ENCODE results near the gene KERA. TPM values are rescaled to one million over a fixed set of nuclear protein-coding genes. Genes with fewer than 3 reads are reported as not detected.

KERA gene
- total RNA-seq, 2 experiments from 2014 or later: not detected

GRCh38 chr12:91059211-91059610 is 1.4 kb upstream of the KERA start:
- no peak for ATAC-seq
- Mint-ChIP-seq H3K4me1 (no peaks in the 10 kb centered on the region), H3K4me3 (no peak overlapping the region), H3K27me3 (no peaks in the 10 kb centered on the region), H3K9me3 (ENCODE audit: low read depth) (no peaks in the 10 kb centered on the region), H3K36me3 (no peaks in the 10 kb centered on the region), H3K27ac (no peak overlapping the region)
- no peak for DNase-seq
- CTCF ChIA-PET: no interaction called here

- no peaks in the 10 kb centered on the region for H3K9me3 Mint-ChIP-seq (ENCODE audit: low read depth)
- H3K27me3 Mint-ChIP-seq: no peaks in the 10 kb centered on the region
- H3K36me3 Mint-ChIP-seq: no peaks in the 10 kb centered on the region
- DNase-seq (no peak), ATAC-seq (no peak)
- H3K4me1 Mint-ChIP-seq: no peaks in the 10 kb centered on the region
- no peak overlapping the region for H3K27ac Mint-ChIP-seq
- CTCF ChIA-PET: no interaction called here
- no peak overlapping the region for H3K4me3 Mint-ChIP-seq
Measured at GRCh38 chr12:91058786-91059185, 962 bp upstream of the KERA start.

- H3K27ac Mint-ChIP-seq: no peak overlapping the region
- H3K36me3 Mint-ChIP-seq: no peaks in the 10 kb centered on the region
- H3K27me3 Mint-ChIP-seq: no peaks in the 10 kb centered on the region
- H3K9me3 Mint-ChIP-seq (ENCODE audit: low read depth): no peaks in the 10 kb centered on the region
- H3K4me3 Mint-ChIP-seq: no peak overlapping the region
- no peak for DNase-seq
- ATAC-seq: no peak
- CTCF ChIA-PET: no interaction called here
- H3K4me1 Mint-ChIP-seq: no peaks in the 10 kb centered on the region
Measured at GRCh38 chr12:91056488-91056887, 1.3 kb downstream of the KERA start.

GRCh38 chr12:91055976-91056375 is 1.8 kb downstream of the KERA start:
- H3K4me3 Mint-ChIP-seq: no peak overlapping the region
- no peak overlapping the region for H3K27ac Mint-ChIP-seq
- no peaks in the 10 kb centered on the region for H3K4me1 Mint-ChIP-seq
- CTCF ChIA-PET: no interaction called here
- ATAC-seq (no peak), DNase-seq (no peak)
- no peaks in the 10 kb centered on the region for H3K9me3 Mint-ChIP-seq (ENCODE audit: low read depth)
- no peaks in the 10 kb centered on the region for H3K27me3 Mint-ChIP-seq
- no peaks in the 10 kb centered on the region for H3K36me3 Mint-ChIP-seq

- ATAC-seq (no peak), DNase-seq (no peak)
- Mint-ChIP-seq H3K27ac (no peak overlapping the region), H3K27me3 (no peaks in the 10 kb centered on the region), H3K4me1 (no peaks in the 10 kb centered on the region), H3K4me3 (no peak overlapping the region), H3K36me3 (no peaks in the 10 kb centered on the region), H3K9me3 (ENCODE audit: low read depth) (no peaks in the 10 kb centered on the region)
- CTCF ChIA-PET: no interaction called here
Measured at GRCh38 chr12:91053951-91054715, 3.7 kb downstream of the KERA start.

GRCh38 chr12:91052026-91052425 is 5.8 kb downstream of the KERA start:
- DNase-seq: no peak
- Mint-ChIP-seq H3K4me1 (no peaks in the 10 kb centered on the region), H3K9me3 (ENCODE audit: low read depth) (no peaks in the 10 kb centered on the region), H3K27me3 (no peaks in the 10 kb centered on the region), H3K4me3 (no peak overlapping the region), H3K36me3 (no peaks in the 10 kb centered on the region), H3K27ac (no peak overlapping the region)
- no peak for ATAC-seq
- CTCF ChIA-PET: no interaction called here

GRCh38 chr12:91044586-91044985 is 13.2 kb downstream of the KERA start:
- Mint-ChIP-seq H3K36me3 (no peaks in the 10 kb centered on the region), H3K27ac (no peak overlapping the region), H3K4me1 (no peaks in the 10 kb centered on the region), H3K27me3 (peaks cover 4% of the 10 kb centered on the region), H3K9me3 (ENCODE audit: low read depth) (no peaks in the 10 kb centered on the region), H3K4me3 (no peak overlapping the region)
- no peak for DNase-seq
- CTCF ChIA-PET: no interaction called here
- no peak for ATAC-seq

GRCh38 chr12:91043408-91043807 is 14.4 kb downstream of the KERA start:
- no peaks in the 10 kb centered on the region for H3K9me3 Mint-ChIP-seq (ENCODE audit: low read depth)
- CTCF ChIA-PET: no interaction called here
- no peak overlapping the region for H3K27ac Mint-ChIP-seq
- ATAC-seq (no peak), DNase-seq (no peak)
- H3K27me3 Mint-ChIP-seq: peaks cover 4% of the 10 kb centered on the region
- H3K4me1 Mint-ChIP-seq: no peaks in the 10 kb centered on the region
- H3K36me3 Mint-ChIP-seq: no peaks in the 10 kb centered on the region
- no peak overlapping the region for H3K4me3 Mint-ChIP-seq

GRCh38 chr12:91040096-91040755 is 17.6 kb downstream of the KERA start:
- CTCF ChIA-PET: no interaction called here
- Mint-ChIP-seq H3K36me3 (no peaks in the 10 kb centered on the region), H3K27ac (no peak overlapping the region), H3K4me3 (no peak overlapping the region), H3K4me1 (no peaks in the 10 kb centered on the region), H3K9me3 (ENCODE audit: low read depth) (no peaks in the 10 kb centered on the region), H3K27me3 (peaks cover 4% of the 10 kb centered on the region)
- no peak for DNase-seq
- ATAC-seq: no peak

- peaks cover 4% of the 10 kb centered on the region for H3K27me3 Mint-ChIP-seq
Measured at GRCh38 chr12:91037276-91037675, 20.5 kb downstream of the KERA start.

GRCh38 chr12:91033251-91033650 is 24.6 kb downstream of the KERA start:
- no peaks in the 10 kb centered on the region for H3K9me3 Mint-ChIP-seq (ENCODE audit: low read depth)

More at GRCh38 chr12:91037276-91037675, 20.5 kb downstream of the KERA start:
- Mint-ChIP-seq H3K36me3 (no peaks in the 10 kb centered on the region), H3K9me3 (ENCODE audit: low read depth) (no peaks in the 10 kb centered on the region), H3K4me3 (no peak overlapping the region), H3K4me1 (peaks cover 2% of the 10 kb centered on the region), H3K27ac (no peak overlapping the region)
- CTCF ChIA-PET: no interaction called here
- ATAC-seq (no peak), DNase-seq (no peak)

GRCh38 chr12:91023326-91024004 is 34.4 kb downstream of the KERA start:
- ATAC-seq: no peak
- CTCF ChIA-PET: no interaction called here
- H3K4me3 Mint-ChIP-seq: no peak overlapping the region
- H3K27me3 Mint-ChIP-seq: peaks cover 17% of the 10 kb centered on the region
- H3K36me3 Mint-ChIP-seq: no peaks in the 10 kb centered on the region
- H3K9me3 Mint-ChIP-seq (ENCODE audit: low read depth): no peaks in the 10 kb centered on the region
- no peak for DNase-seq
- H3K4me1 Mint-ChIP-seq: peaks cover 5% of the 10 kb centered on the region
- no peak overlapping the region for H3K27ac Mint-ChIP-seq

More at GRCh38 chr12:91033251-91033650, 24.6 kb downstream of the KERA start:
- H3K27me3 Mint-ChIP-seq: peaks cover 9% of the 10 kb centered on the region
- H3K4me3 Mint-ChIP-seq: no peak overlapping the region
- H3K36me3 Mint-ChIP-seq: no peaks in the 10 kb centered on the region
- CTCF ChIA-PET: no interaction called here
- peaks cover 2% of the 10 kb centered on the region for H3K4me1 Mint-ChIP-seq
- ATAC-seq (no peak), DNase-seq (no peak)
- no peak overlapping the region for H3K27ac Mint-ChIP-seq

- Mint-ChIP-seq H3K27me3 (peaks cover 14% of the 10 kb centered on the region), H3K4me1 (peaks cover 5% of the 10 kb centered on the region), H3K27ac (no peak overlapping the region), H3K4me3 (no peak overlapping the region), H3K9me3 (ENCODE audit: low read depth) (no peaks in the 10 kb centered on the region), H3K36me3 (no peaks in the 10 kb centered on the region)
- no peak for DNase-seq
- ATAC-seq: no peak
- CTCF ChIA-PET: no interaction called here
Measured at GRCh38 chr12:91021076-91021475, 36.7 kb downstream of the KERA start.

GRCh38 chr12:91019455-91019854 is 38.4 kb downstream of the KERA start:
- no peak for ATAC-seq
- CTCF ChIA-PET: no interaction called here
- H3K4me1 Mint-ChIP-seq: peaks cover 5% of the 10 kb centered on the region
- peaks cover 17% of the 10 kb centered on the region for H3K27me3 Mint-ChIP-seq
- H3K9me3 Mint-ChIP-seq (ENCODE audit: low read depth): no peaks in the 10 kb centered on the region
- DNase-seq: no peak
- no peak overlapping the region for H3K27ac Mint-ChIP-seq
- H3K4me3 Mint-ChIP-seq: no peak overlapping the region
- no peaks in the 10 kb centered on the region for H3K36me3 Mint-ChIP-seq

Measured in activated CD8-positive, alpha-beta memory T cell treated with anti-CD3 and anti-CD28 coated beads, Interleukin-2, amount 10 ng/mL, durations not matched to agents 7 days and 5 days (primary cell).